Lower lobe of right lung (tissue), 2 donors: ENCODE measurements around the gene INO80. TPM values are rescaled to one million over a fixed set of nuclear protein-coding genes. Genes with fewer than 3 reads are reported as not detected.
A peak's percentile ranks its signal among the peaks of the same experiment; 100 is the strongest.

Source experiments
- ATAC-seq, 2 donors: fragments of 200-7000 bp; cut with Tn5 transposase; one replicate each; pipeline ENCODE4 v1.9.1; 2020 to 2022; ENCODE audit warnings: mild to moderate bottlenecking in 2 of 2, moderate library complexity in 2 of 2
- DNase-seq: peaks from one replicate; pipeline ENCODE4 v3.0.0-alpha.2; 2020
- H3K27ac ChIP-seq: fragments of 200-600 bp; one replicate; pipeline ENCODE4 v1.8.0; 2022
- H3K27me3 ChIP-seq: fragments of 200-600 bp; one replicate; pipeline ENCODE4 v1.8.0; 2022; ENCODE audit warnings: low read depth
- H3K36me3 ChIP-seq: fragments of 200-600 bp; one replicate; pipeline ENCODE4 v1.8.0; 2022; ENCODE audit warnings: mild to moderate bottlenecking
- H3K4me1 ChIP-seq: fragments of 200-600 bp; one replicate; pipeline ENCODE4 v1.8.0; 2022
- H3K4me3 ChIP-seq: fragments of 200-600 bp; one replicate; pipeline ENCODE4 v1.8.0; 2022; ENCODE audit warnings: mild to moderate bottlenecking
- H3K9me3 ChIP-seq: fragments of 200-600 bp; one replicate; pipeline ENCODE4 v1.8.0; 2022
- CTCF ChIP-seq: fragments of 200-600 bp; IDR thresholded peaks from one replicate; pipeline ENCODE4 v1.8.0; 2022; ENCODE audit warnings: antibody characterized with exemption, mild to moderate bottlenecking
- intact Hi-C: fragments of 100-400 bp; cut with DNase I; formaldehyde crosslinking; loops from one replicate; pipeline ENCODE4 v1.11.0; 2022
- total RNA-seq: library from RNA; stranded (reverse); fragmentation: NEBNext Ultra II Directional; extraction: Animal tissue kit (Norgen Biotek cat#: 25700); gene quantifications from one replicate; pipeline ENCODE4 v1.2.1, GENCODE V29; 2021
- donor health status: DM: no; HTN: yes; CAD: no; lungs with severe emphysema.

INO80 gene
- total RNA-seq, 1 donor from 2014 or later, result 25.0 TPM

- H3K36me3 ChIP-seq, result peaks cover 13% of the 10 kb centered on the region
- TF ChIP-seq CTCF, result no peak
- peaks cover 16% of the 10 kb centered on the region for H3K4me1 ChIP-seq
- no peak for DNase-seq
- peak overlapping the region; percentile 39 for H3K27ac ChIP-seq
- peak; percentile 59 to 85 for ATAC-seq
- no peak overlapping the region for H3K4me3 ChIP-seq
- H3K9me3 ChIP-seq, result no peaks in the 10 kb centered on the region
- no peaks in the 10 kb centered on the region for H3K27me3 ChIP-seq
- intact Hi-C loops, result no loop called here
These were observed 10.4 kb downstream of the INO80 start for GRCh38 chr15:41105348-41106334.

GRCh38 chr15:41104234-41104633 lies 11.8 kb downstream of the INO80 start:
- no peak overlapping the region for H3K4me3 ChIP-seq
- TF ChIP-seq CTCF, result no peak
- DNase-seq, result no peak
- no peaks in the 10 kb centered on the region for H3K9me3 ChIP-seq
- no peak for ATAC-seq
- peaks cover 10% of the 10 kb centered on the region for H3K4me1 ChIP-seq
- H3K27ac ChIP-seq, result peak overlapping the region; percentile 1
- intact Hi-C loops, result no loop called here
- H3K36me3 ChIP-seq, result peaks cover 8% of the 10 kb centered on the region
- no peaks in the 10 kb centered on the region for H3K27me3 ChIP-seq

DNA sequence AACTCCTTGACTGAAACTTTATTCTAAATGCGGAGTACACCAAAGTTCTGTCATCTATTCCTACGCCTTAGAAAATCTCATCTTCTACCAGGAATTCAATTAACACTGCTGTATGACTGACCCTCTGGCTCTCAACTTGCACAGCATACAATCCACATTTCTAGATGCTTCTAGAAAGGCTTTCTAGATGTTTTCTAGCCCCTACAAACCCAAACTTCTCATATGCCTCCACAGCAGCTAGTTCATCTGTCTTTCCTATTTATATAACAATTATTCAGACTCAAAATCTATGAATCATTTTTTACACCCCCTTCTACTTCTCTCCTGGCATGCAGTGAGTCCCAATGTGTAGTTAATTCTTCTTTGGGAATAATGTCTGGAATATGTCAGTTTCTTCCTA lies 13.2 kb downstream of the INO80 start:
- peaks cover 10% of the 10 kb centered on the region for H3K4me1 ChIP-seq
- H3K9me3 ChIP-seq, result no peaks in the 10 kb centered on the region
- peaks cover 16% of the 10 kb centered on the region for H3K36me3 ChIP-seq
- no peak for DNase-seq
- no peak overlapping the region for H3K27ac ChIP-seq
- TF ChIP-seq CTCF, result no peak
- no peak overlapping the region for H3K4me3 ChIP-seq
- ATAC-seq, result no peak
- no peaks in the 10 kb centered on the region for H3K27me3 ChIP-seq
- intact Hi-C loops, result no loop called here

- ATAC-seq (no peak), DNase-seq (no peak)
- no peak for TF ChIP-seq CTCF
- no peak overlapping the region for H3K27ac ChIP-seq
- no peaks in the 10 kb centered on the region for H3K9me3 ChIP-seq
- H3K36me3 ChIP-seq, result peaks cover 65% of the 10 kb centered on the region
- no peaks in the 10 kb centered on the region for H3K4me1 ChIP-seq
- intact Hi-C loops, result no loop called here
- no peaks in the 10 kb centered on the region for H3K27me3 ChIP-seq
- H3K4me3 ChIP-seq, result no peak overlapping the region
These were observed 19.9 kb downstream of the INO80 start for GRCh38 chr15:41096178-41096577.

GRCh38 chr15:41085029-41085428 lies 31.1 kb downstream of the INO80 start:
- Histone ChIP-seq H3K9me3 (no peaks in the 10 kb centered on the region), H3K27ac (no peak overlapping the region), H3K4me1 (no peaks in the 10 kb centered on the region), H3K36me3 (peaks cover 100% of the 10 kb centered on the region), H3K27me3 (no peaks in the 10 kb centered on the region), H3K4me3 (no peak overlapping the region)
- intact Hi-C loops, result no loop called here
- ATAC-seq (no peak), DNase-seq (no peak)
- no peak for TF ChIP-seq CTCF
